OCI-LY1 (cell line): ENCODE data around the gene CCNQ.

Experiments used
- EZH2 ChIP-seq: fragments of 200-600 bp; sonication (generic), shearing (Covaris generic); IDR thresholded peaks from 2 replicates; pipeline ENCODE4 v1.8.0; 2017; ENCODE audit warnings: borderline replicate concordance, mixed run types, mild to moderate bottlenecking, antibody characterized with exemption, low read length, moderate library complexity, mixed read lengths
- TF ChIP-seq, protein P1 (sequence below): fragments of 200-600 bp; sonication (generic), shearing (Covaris generic); IDR thresholded peaks from 2 replicates; pipeline ENCODE4 v1.5.1; 2017; ENCODE audit warnings: mild to moderate bottlenecking, antibody characterized with exemption, low read length, moderate library complexity, mixed read lengths

DNA sequence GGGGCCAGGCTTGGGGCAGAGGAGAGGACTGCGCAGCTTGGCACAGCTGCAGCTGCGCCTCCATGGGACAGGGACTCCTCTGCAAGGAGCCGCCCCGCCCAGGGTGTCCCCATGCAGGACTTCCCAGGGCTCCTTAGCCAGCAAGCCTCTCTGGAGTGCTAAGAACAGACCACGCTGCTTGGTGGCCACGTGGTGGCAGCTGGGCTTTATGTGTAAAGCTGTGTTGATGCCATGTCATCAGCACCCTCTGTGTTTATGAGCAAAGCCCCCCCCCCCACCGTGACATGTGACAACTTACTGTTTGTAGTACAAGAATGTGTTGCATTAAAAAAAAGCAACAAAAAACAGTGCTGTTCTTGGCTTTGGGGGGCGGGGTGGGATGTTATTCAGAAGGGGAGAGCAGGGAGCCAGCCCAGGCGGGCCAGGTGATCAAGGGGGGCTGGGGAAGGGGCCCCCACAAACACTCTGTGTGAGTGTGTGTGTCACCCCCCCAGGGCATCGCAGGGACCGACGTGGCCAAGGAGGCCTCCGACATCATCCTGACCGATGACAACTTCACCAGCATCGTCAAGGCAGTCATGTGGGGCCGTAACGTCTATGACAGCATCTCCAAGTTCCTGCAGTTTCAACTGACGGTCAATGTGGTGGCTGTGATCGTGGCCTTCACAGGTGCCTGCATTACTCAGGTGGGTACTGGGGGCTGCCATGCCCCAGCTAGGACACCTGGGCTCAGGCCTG is 41.2 kb downstream of the CCNQ start:
- TF ChIP-seq, protein P1, sequence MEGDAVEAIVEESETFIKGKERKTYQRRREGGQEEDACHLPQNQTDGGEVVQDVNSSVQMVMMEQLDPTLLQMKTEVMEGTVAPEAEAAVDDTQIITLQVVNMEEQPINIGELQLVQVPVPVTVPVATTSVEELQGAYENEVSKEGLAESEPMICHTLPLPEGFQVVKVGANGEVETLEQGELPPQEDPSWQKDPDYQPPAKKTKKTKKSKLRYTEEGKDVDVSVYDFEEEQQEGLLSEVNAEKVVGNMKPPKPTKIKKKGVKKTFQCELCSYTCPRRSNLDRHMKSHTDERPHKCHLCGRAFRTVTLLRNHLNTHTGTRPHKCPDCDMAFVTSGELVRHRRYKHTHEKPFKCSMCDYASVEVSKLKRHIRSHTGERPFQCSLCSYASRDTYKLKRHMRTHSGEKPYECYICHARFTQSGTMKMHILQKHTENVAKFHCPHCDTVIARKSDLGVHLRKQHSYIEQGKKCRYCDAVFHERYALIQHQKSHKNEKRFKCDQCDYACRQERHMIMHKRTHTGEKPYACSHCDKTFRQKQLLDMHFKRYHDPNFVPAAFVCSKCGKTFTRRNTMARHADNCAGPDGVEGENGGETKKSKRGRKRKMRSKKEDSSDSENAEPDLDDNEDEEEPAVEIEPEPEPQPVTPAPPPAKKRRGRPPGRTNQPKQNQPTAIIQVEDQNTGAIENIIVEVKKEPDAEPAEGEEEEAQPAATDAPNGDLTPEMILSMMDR, result no peak
- TF ChIP-seq EZH2, result no peak
